Mucosa of descending colon (tissue), 3 donors: ENCODE results near the gene CRACR2B. TPM values are rescaled to one million over a fixed set of nuclear protein-coding genes. Genes with fewer than 3 reads are reported as not detected.

Source experiments
- ATAC-seq: fragments of 200-7000 bp; cut with Tn5 transposase; one replicate; pipeline ENCODE4 v1.9.1; 2020; ENCODE audit warnings: mild to moderate bottlenecking, moderate library complexity
- DNase-seq, 3 donors: peaks; one replicate each; pipeline ENCODE4 v3.0.0-alpha.2; 2020
- H3K36me3 ChIP-seq: fragments of 200-600 bp; one replicate; pipeline ENCODE4 v1.8.0; 2021; ENCODE audit warnings: low read depth, mild to moderate bottlenecking
- H3K4me1 ChIP-seq: fragments of 200-600 bp; one replicate; pipeline ENCODE4 v1.8.0; 2021; ENCODE audit warnings: low read depth, mild to moderate bottlenecking
- H3K4me3 ChIP-seq: fragments of 200-600 bp; one replicate; pipeline ENCODE4 v1.8.0; 2021; ENCODE audit warnings: mild to moderate bottlenecking
- H3K9me3 ChIP-seq: fragments of 200-600 bp; one replicate; pipeline ENCODE4 v1.8.0; 2021; ENCODE audit warnings: mild to moderate bottlenecking
- CTCF ChIP-seq: fragments of 200-600 bp; IDR thresholded peaks from one replicate; pipeline ENCODE4 v1.8.0; 2022; ENCODE audit warnings: antibody characterized with exemption, mild to moderate bottlenecking
- intact Hi-C, 2 donors: fragments of 100-400 bp; cut with DNase I in 1 of 2; cut with micrococcal nuclease in 1 of 2; formaldehyde crosslinking; loops; one replicate each; pipeline versions ENCODE4 v1.11.0 to v1.11.1; 2022; cut with DNase I, micrococcal nuclease
- total RNA-seq, 3 donors: library from RNA; stranded (reverse); fragmentation: NEBNext Ultra II Directional in 2 of 3; extraction: Animal tissue kit (Norgen Biotek cat#: 25700) in 2 of 3; gene quantifications; one replicate each; pipeline versions ENCODE4 v1.2.1 to v1.2.4, GENCODE V29; 2021 to 2023
- donor health status: DM: no; HTN: no; CAD: no; lungs with moderate emphysema.
- donor health status: DM: no; HTN: no; CAD: no.
- donor health status: DM: no; HTN: yes; CAD: no.

Gene CRACR2B
- total RNA-seq, 3 donors from 2014 or later: 43.5 to 137 (median 129) TPM

GRCh38 chr11:862696-863022 is 34.9 kb downstream of the CRACR2B start:
- ATAC-seq (no peak), DNase-seq (no peak)
- no peaks in the 10 kb centered on the region for H3K9me3 ChIP-seq
- peaks cover 7% of the 10 kb centered on the region for H3K4me1 ChIP-seq
- H3K36me3 ChIP-seq: no peaks in the 10 kb centered on the region
- H3K4me3 ChIP-seq: no peak overlapping the region
- TF ChIP-seq CTCF: no peak
- intact Hi-C loops: no loop called here

- no peak overlapping the region for H3K4me3 ChIP-seq
- H3K4me1 ChIP-seq: peaks cover 7% of the 10 kb centered on the region
- DNase-seq (no peak), ATAC-seq (no peak)
- no peaks in the 10 kb centered on the region for H3K36me3 ChIP-seq
- TF ChIP-seq CTCF: no peak
- H3K9me3 ChIP-seq: no peaks in the 10 kb centered on the region
- intact Hi-C loops: no loop called here
Measured at GRCh38 chr11:863023-863909, 35.5 kb downstream of the CRACR2B start.

GRCh38 chr11:863910-864827 is 36.5 kb downstream of the CRACR2B start:
- H3K36me3 ChIP-seq: no peaks in the 10 kb centered on the region

GRCh38 chr11:864898-865297 is 37.2 kb downstream of the CRACR2B start:
- intact Hi-C loops: no loop called here
- no peaks in the 10 kb centered on the region for H3K36me3 ChIP-seq
- H3K4me1 ChIP-seq: peaks cover under 1% of the 10 kb centered on the region
- H3K9me3 ChIP-seq: no peaks in the 10 kb centered on the region
- TF ChIP-seq CTCF: no peak
- H3K4me3 ChIP-seq: no peak overlapping the region
- DNase-seq (no peak), ATAC-seq (no peak)

More at GRCh38 chr11:863910-864827, 36.5 kb downstream of the CRACR2B start:
- Histone ChIP-seq H3K4me1 (peaks cover 7% of the 10 kb centered on the region), H3K9me3 (no peaks in the 10 kb centered on the region), H3K4me3 (no peak overlapping the region)
- TF ChIP-seq CTCF: no peak
- intact Hi-C loops: no loop called here
- DNase-seq (no peak), ATAC-seq (peak; percentile 1)

- no peak for TF ChIP-seq CTCF
- intact Hi-C loops: no loop called here
- ATAC-seq (no peak), DNase-seq (no peak)
- no peak overlapping the region for H3K4me3 ChIP-seq
- no peaks in the 10 kb centered on the region for H3K4me1 ChIP-seq
- H3K9me3 ChIP-seq: no peaks in the 10 kb centered on the region
- no peaks in the 10 kb centered on the region for H3K36me3 ChIP-seq
Measured at GRCh38 chr11:865462-866430, 38.0 kb downstream of the CRACR2B start.
